Stomach (tissue), 4 donors: ENCODE data around the gene RTCA.
"Not testable (repeated sequence)": the region's sequence is repeated elsewhere in the genome, so short reads cannot be mapped to it uniquely, and the experiment has no call there.

ENCODE experiments used
- CTCF ChIP-seq, 7 experiments: fragments of 450-650 bp in 4 of 7; fragments of 200-600 bp in 3 of 7; sonication (generic) in 3 of 7; IDR thresholded peaks; one replicate each; pipeline ENCODE4 v1.5.1; 2016 to 2019; ENCODE audit warnings: antibody characterized with exemption in 7 of 7, control low read depth in 2 of 7, mild to moderate bottlenecking in 1 of 7
- POLR2AphosphoS5 ChIP-seq, 3 donors: sonication (generic); formaldehyde crosslinking; IDR thresholded peaks; one replicate each; pipeline ENCODE4 v1.6.1; 2016; ENCODE audit warnings: antibody characterized with exemption in 3 of 3

- not testable (repeated sequence) for TF ChIP-seq CTCF, POLR2AphosphoS5 (IDR thresholded peaks at IDR 0.05)
Measured at GRCh38 chr1:100331146-100331545, 65.1 kb downstream of the RTCA start.
